ENCODE measurements around the gene ATRNL1. TPM values are rescaled to one million over a fixed set of nuclear protein-coding genes. Genes with fewer than 3 reads are reported as not detected.

The ATRNL1 gene
- total RNA-seq, 1 experiment from 2014 or later: 28.7 TPM

- TF ChIP-seq ZNF281 (CRISPR knock-in tag; IDR thresholded peaks at IDR 0.05) (no peak), CTCF (IDR thresholded peaks at IDR 0.05) (no peak), SMAD3 (CRISPR knock-in tag; IDR thresholded peaks at IDR 0.05; ENCODE audit: borderline replicate concordance) (no peak), ATF3 (CRISPR knock-in tag; conservative IDR thresholded peaks at IDR 0.05) (no peak), FOXJ3 (CRISPR knock-in tag; IDR thresholded peaks at IDR 0.05; ENCODE audit: borderline replicate concordance) (no peak)
These were observed 535.5 kb downstream of the ATRNL1 start (continued) for GRCh38 chr10:115628616-115629015.

GRCh38 chr10:115638246-115638645, 545.1 kb downstream of the ATRNL1 start:
- H3K4me3 Mint-ChIP-seq: no peak overlapping the region
- ChIA-PET POLR2A (no interaction called here), CTCF (no interaction called here)
- H3K36me3 Mint-ChIP-seq: no peaks in the 10 kb centered on the region
- TF ChIP-seq ZNF671 (CRISPR knock-in tag; IDR thresholded peaks at IDR 0.05): no peak
- TF ChIP-seq TCF7 (CRISPR knock-in tag; IDR thresholded peaks at IDR 0.05; ENCODE audit: low read depth): no peak
- no peak for TF ChIP-seq HMGXB4 (CRISPR knock-in tag; IDR thresholded peaks at IDR 0.05)
- no peak for TF ChIP-seq CREM (CRISPR knock-in tag; IDR thresholded peaks at IDR 0.05)
- no peak for TF ChIP-seq NR3C1 (CRISPR knock-in tag; conservative IDR thresholded peaks at IDR 0.05; ENCODE audit: low read depth)
- TF ChIP-seq MAX (CRISPR knock-in tag; IDR thresholded peaks at IDR 0.05): no peak
- no peak for TF ChIP-seq ETV6 (CRISPR knock-in tag; IDR thresholded peaks at IDR 0.05)
- no peak for TF ChIP-seq ATF2 (CRISPR knock-in tag; IDR thresholded peaks at IDR 0.05; ENCODE audit: borderline replicate concordance, low read depth)
- no peak for TF ChIP-seq IRF2 (CRISPR knock-in tag; IDR thresholded peaks at IDR 0.05; ENCODE audit: borderline replicate concordance, low read depth)
- TF ChIP-seq JAZF1 (CRISPR knock-in tag; IDR thresholded peaks at IDR 0.05): no peak
- H3K27me3 Mint-ChIP-seq (ENCODE audit: low read depth): no peaks in the 10 kb centered on the region
- no peaks in the 10 kb centered on the region for H3K4me1 Mint-ChIP-seq
- H3K9me3 Mint-ChIP-seq: no peaks in the 10 kb centered on the region
- no peak for DNase-seq (ENCODE audit: low spot score)
- no peak for ATAC-seq
- H3K27ac Mint-ChIP-seq: no peak overlapping the region

GRCh38 chr10:115649217-115649616, 556.1 kb downstream of the ATRNL1 start:
- DNase-seq (ENCODE audit: low spot score): no peak
- Mint-ChIP-seq H3K27ac (no peak overlapping the region; the same call in 1 of the 2 replicates), H3K9me3 (no peaks in the 10 kb centered on the region), H3K4me1 (peaks cover 7% of the 10 kb centered on the region), H3K27me3 (ENCODE audit: low read depth) (no peaks in the 10 kb centered on the region), H3K4me3 (no peak overlapping the region), H3K36me3 (no peaks in the 10 kb centered on the region)
- ATAC-seq: no peak
- ChIA-PET CTCF (no interaction called here), POLR2A (no interaction called here)
- TF ChIP-seq ZNF532 (CRISPR knock-in tag; IDR thresholded peaks at IDR 0.05; ENCODE audit: borderline replicate concordance): no peak
- no peak for TF ChIP-seq ETV6 (CRISPR knock-in tag; IDR thresholded peaks at IDR 0.05)
- TF ChIP-seq NFATC4 (CRISPR knock-in tag; IDR thresholded peaks at IDR 0.05): no peak
- no peak for TF ChIP-seq HMGA2 (CRISPR knock-in tag; IDR thresholded peaks at IDR 0.05)
- TF ChIP-seq SMAD4 (CRISPR knock-in tag; IDR thresholded peaks at IDR 0.05): no peak
- TF ChIP-seq ATF1 (CRISPR knock-in tag; IDR thresholded peaks at IDR 0.05): no peak
- TF ChIP-seq MAX (CRISPR knock-in tag; IDR thresholded peaks at IDR 0.05): no peak
- TF ChIP-seq NR3C1 (CRISPR knock-in tag; conservative IDR thresholded peaks at IDR 0.05; ENCODE audit: low read depth): no peak
- no peak for TF ChIP-seq ZNF671 (CRISPR knock-in tag; IDR thresholded peaks at IDR 0.05)
- no peak for TF ChIP-seq GTF2I (CRISPR knock-in tag; conservative IDR thresholded peaks at IDR 0.05)
